ENCODE results near the gene PLCD1.

PLCD1 gene

DNA sequence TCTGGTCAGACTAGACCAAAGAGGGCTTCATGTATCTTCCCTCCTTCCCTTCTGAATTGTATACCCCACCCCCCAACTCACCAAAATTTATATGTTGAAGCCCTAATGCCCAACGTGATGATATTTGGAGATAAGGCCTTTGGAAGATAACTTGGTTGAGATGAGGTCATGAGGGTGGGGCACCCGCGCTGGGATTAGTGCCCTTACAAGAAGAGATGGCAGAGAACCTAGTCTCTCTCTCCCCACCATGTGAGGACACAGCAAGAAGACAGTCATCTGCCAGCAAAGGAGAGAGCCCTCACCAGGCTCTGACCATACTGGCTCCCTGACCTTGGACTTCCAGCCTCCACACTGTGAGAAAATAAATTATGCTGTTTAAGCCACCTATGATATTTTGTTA lies 13.5 kb downstream of the PLCD1 start:
- no peak for TF ChIP-seq CTCF (IDR thresholded peaks at IDR 0.05)

GRCh38 chr3:38015485-38015884 lies 14.0 kb downstream of the PLCD1 start:
- no peak for TF ChIP-seq CTCF (IDR thresholded peaks at IDR 0.05)

DNA sequence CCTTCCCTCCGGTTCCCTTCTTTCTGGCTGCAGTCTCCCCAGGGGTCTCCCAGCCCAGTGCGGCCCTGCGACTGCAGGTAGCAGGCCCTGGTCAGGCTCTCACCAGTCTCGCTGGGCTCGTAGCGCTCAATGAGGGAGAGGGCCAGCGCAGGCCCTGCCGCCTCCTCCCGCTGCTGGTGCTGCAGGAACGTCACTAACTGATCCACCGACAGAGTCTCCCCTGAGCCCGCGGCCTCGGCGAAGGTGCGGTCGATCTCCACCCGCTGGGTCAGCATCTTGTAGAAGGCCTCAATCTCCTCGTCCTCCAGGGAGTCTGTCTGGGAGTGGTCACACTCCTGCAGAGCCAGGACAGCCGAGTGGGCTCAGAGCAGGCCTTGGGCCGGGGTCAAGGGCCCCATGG lies 18.3 kb downstream of the PLCD1 start:
- no peak for TF ChIP-seq CTCF (IDR thresholded peaks at IDR 0.05)

DNA sequence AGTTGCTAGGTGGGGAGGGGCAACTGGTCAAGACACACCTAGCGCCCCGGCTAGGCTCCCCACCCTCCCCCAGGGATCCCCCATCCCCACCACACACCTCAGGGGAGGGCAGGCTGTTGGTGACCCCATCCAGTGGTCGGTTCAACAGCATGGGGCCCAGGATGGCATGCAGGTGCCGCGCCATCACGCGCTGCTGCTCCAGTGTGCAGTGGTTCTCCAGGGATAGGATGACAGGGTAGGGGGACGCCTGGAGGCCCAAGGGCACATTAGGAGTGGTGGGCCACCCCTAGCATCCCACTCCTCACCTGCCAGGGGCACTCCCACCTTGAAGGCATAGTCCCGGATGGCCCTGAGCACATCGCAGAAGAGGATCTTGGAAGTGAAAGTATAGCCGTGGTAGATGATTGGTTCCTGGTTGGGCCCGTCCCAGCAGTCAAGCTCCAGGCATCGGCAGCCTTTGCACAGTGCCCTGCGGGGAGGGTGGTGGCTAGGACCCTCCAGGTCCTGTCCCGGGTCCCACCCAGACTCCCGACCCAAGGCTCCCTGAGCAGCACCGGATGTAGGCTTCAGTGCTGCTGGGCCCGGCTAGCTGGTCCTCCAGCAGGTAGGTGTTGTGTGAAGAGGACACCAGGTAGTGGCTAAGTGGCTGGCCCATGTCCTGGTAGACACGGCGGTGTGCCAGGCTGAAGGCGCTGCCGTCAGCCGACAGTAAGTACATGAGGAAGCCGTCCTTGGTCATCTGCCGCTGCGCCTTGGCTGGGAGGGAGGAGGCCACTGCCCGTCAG lies 19.4 kb downstream of the PLCD1 start:
- no peak for TF ChIP-seq CTCF (IDR thresholded peaks at IDR 0.05)

DNA sequence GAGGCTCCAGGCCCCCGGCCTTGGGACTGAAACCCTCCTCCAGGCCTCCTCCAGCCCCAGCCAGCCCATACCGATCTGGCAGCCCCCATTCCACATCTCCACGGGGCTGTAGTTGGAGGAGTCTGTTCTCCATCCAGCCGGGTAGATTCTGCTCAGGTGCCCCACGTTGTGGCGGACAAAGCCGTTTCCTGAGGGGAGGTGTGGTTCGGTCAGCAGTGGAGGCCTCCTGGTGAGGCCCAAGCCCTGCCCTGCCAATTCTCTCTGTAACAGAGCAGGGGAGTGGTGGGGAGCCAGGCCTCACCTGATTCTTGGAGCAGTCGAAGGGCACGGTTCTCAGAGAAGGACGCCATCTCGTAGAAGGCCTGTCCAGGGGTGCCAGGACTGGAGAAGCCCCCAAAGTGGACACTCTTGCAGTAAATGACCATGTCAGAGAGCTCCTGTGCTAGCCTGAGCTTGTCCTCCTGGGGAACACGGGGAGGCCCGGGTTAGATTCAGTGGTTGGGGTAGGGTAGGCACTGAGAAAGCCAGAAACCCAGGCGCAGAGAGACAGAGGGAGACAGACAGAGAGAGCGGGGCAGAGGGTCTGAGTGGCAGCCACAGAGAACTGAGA lies 20.4 kb downstream of the PLCD1 start:
- TF ChIP-seq CTCF (IDR thresholded peaks at IDR 0.05), result no peak

DNA sequence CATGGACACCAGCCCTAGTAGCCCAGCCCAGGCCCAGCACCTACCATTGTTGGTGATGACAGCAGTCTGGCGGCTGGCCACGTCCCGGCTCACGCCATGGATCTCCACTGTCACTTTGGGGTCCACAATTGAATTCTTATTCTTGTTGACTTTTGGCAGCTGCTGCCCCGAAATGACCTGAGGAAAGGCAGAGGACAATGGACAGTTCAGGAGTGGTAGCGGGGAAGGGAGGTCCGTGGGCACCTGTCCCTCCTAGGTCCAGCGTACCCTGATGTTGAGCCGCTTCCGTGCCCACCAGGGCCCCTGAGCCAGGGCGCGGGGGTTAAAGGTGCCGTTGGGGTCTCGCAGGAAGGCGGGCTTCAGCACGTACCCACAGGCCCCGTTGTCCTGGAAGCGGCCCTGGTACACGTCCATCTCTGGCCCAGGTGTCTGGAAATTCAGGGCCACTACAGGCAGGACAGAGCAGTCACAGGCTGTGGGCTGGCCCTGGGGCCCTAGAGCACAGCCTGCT lies 21.2 kb downstream of the PLCD1 start:
- no peak for TF ChIP-seq CTCF (IDR thresholded peaks at IDR 0.05)

DNA sequence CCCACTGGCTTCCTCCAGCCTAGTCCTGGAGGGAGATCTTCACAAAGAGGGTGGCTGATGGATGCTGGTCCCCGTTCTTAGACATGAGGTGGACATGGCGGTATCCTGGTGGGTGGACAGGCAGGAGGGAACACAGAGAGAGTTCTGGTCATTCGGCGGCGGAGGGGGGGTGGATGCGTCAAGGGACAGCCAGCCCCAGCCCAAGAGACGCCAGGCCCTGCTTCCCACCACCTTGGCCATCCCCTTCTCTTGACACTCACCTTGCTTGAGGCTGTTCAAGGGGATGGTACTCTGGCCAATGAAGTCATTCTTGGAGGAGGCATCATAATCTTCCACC lies 21.7 kb downstream of the PLCD1 start:
- TF ChIP-seq CTCF (IDR thresholded peaks at IDR 0.05), result no peak
